OCI-LY3 (cell line): ENCODE measurements around the gene FADD.
"Not testable (repeated sequence)": the region's sequence is repeated elsewhere in the genome, so short reads cannot be mapped to it uniquely, and the experiment has no call there.

ENCODE experiments used
- H2AFZ ChIP-seq: fragments of 200-600, 300-600 bp; shearing (Covaris generic); 2 replicates; pipeline ENCODE4 v1.6.0; 2014; ENCODE audit warnings: antibody characterized with exemption, low read depth, low read length
- H3K27ac ChIP-seq: fragments of 200-600, 300-600 bp; sonication (generic); 2 replicates; pipeline ENCODE4 v1.5.1; 2014; ENCODE audit warnings: mild to moderate bottlenecking, low read length, moderate library complexity, mixed read lengths
- H3K27me3 ChIP-seq: fragments of 200-600, 300-600 bp; sonication (generic); 2 replicates; pipeline ENCODE4 v1.6.1; 2014; ENCODE audit warnings: low read depth, low read length, mixed read lengths
- H3K36me3 ChIP-seq: fragments of 200-600, 300-600 bp; sonication (generic); replicated peaks from 2 replicates; pipeline ENCODE3; 2014; ENCODE audit warnings: low read depth, low read length, mixed read lengths
- H3K4me1 ChIP-seq: fragments of 300-600, 200-600 bp; sonication (generic); 2 replicates; pipeline ENCODE4 v1.6.1; 2014; ENCODE audit warnings: low read length, mixed read lengths
- H3K4me2 ChIP-seq: fragments of 200-600, 300-600 bp; sonication (generic); 2 replicates; pipeline ENCODE4 v1.6.1; 2014; ENCODE audit warnings: low read length, mixed read lengths
- H3K4me3 ChIP-seq: fragments of 300-600, 200-600 bp; sonication (generic); 2 replicates; pipeline ENCODE4 v1.5.1; 2014; ENCODE audit warnings: antibody characterized with exemption, mild to moderate bottlenecking, low read length, moderate library complexity
- H3K79me2 ChIP-seq: fragments of 300-600, 200-600 bp; shearing (Covaris generic); 2 replicates; pipeline ENCODE4 v1.6.1; 2014; ENCODE audit warnings: mild to moderate bottlenecking, low read length, mixed read lengths
- H3K9ac ChIP-seq: fragments of 300-600, 200-600 bp; shearing (Covaris generic); 2 replicates; pipeline ENCODE4 v1.6.0; 2014; ENCODE audit warnings: mild to moderate bottlenecking, low read length, moderate library complexity
- H3K9me3 ChIP-seq: fragments of 200-600, 300-600 bp; shearing (Covaris generic); 2 replicates; pipeline ENCODE4 v1.6.1; 2014; ENCODE audit warnings: low read length, mixed read lengths; ENCODE audit not compliant: insufficient read depth
- H4K20me1 ChIP-seq: fragments of 200-600, 300-600 bp; sonication (generic); 2 replicates; pipeline ENCODE4 v1.6.1; 2016; ENCODE audit warnings: low read length, mixed read lengths; ENCODE audit not compliant: insufficient read depth
- EZH2phosphoT487 ChIP-seq: fragments of 200-600 bp; shearing (Covaris generic); IDR thresholded peaks from 2 replicates; pipeline ENCODE4 v1.6.1; 2018; ENCODE audit warnings: antibody characterized with exemption, mixed run types, low read depth
- TF ChIP-seq, protein P1 (sequence below): fragments of 200-600, 300-600 bp; sonication (generic); IDR thresholded peaks from 2 replicates; pipeline ENCODE4 v1.5.1; 2014; ENCODE audit warnings: antibody characterized with exemption, low read length, low read depth

Gene FADD

DNA sequence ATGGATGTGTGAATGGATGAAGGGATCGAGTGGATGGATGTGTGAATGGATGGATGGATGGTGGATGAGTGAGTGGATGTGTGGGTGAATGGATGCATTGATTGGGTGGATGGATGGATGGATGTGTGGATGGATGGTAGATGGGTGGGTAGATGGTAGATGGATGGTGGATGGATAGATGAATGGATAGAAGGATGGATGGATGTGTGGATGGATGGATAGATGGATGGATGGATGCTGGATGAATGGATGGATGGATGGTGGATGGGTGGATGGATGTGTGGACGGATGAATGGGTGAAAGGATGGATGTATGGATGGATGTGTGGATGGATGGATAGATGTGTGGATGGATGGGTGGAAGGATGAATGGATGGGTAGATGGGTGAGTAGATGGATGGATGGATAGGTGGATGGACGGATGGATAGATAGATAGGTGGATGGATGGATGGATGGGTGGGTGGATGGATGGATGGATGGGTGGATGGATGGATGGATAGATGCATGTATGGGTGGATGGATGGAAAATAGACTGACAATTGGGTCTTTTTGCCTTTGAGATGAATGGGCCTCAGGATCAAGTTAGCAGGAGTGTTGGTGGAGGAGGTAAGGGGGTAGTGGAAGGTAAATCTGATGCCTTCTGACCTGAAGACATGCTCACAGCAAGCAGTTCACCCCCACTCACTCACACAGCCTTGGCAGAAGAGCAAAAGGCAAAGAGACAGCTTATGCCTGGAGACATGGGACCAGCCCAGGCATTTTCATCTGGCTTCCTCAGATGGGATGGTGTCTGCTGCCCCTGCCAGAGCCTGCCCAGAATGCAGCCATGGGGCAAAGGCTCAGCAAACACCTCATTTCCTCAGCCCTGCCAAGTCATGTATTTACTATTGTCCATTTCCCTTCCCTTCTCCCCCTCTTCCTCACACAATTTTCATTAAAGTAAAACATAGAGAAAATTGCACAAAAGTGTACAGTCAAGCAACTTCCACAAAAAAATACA is 8.0 kb upstream of the FADD start:
- H4K20me1 ChIP-seq: no peaks in the 10 kb centered on the region
- H3K4me1 ChIP-seq: no peaks in the 10 kb centered on the region
- H3K36me3 ChIP-seq: no peaks in the 10 kb centered on the region
- no peak overlapping the region for H3K27ac ChIP-seq
- no peak for TF ChIP-seq EZH2phosphoT487
- no peaks in the 10 kb centered on the region for H3K79me2 ChIP-seq
- no peak overlapping the region for H3K4me2 ChIP-seq
- H3K27me3 ChIP-seq: peaks cover 6% of the 10 kb centered on the region
- no peak overlapping the region for H3K9ac ChIP-seq
- no peaks in the 10 kb centered on the region for H3K9me3 ChIP-seq
- H2AFZ ChIP-seq: no peak overlapping the region
- H3K4me3 ChIP-seq: no peak overlapping the region

DNA sequence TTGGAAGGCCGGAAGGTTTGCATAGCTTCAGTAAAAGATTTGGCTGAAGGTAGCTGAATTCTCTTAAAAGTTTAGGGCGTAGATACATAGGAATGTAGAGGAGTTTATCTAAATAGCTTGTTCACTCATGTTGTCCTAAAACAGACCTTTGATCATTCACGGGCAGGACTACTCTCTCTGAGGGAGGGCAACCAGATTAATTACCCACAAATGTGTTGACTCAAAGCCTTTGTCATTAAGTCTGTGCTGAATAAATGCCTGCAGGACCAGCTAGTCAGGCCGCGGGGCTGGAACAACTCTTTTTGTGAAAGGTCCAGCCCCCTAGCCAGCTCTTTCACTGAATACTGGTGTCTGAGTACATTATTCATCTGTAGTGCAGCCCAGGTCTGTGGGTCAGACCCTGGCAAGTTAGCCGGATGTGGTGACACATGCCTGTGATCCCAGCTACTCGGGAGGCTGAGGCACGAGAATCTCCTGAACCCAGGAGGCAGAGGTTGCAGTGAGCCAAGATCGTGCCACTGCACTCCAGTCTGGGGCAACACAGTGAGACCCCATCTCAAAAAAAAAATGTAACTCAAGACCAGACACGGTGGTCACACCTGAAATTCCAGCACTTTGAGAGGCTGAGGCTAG is 2.8 kb upstream of the FADD start:
- Histone ChIP-seq H2AFZ (no peak overlapping the region), H3K27me3 (peaks cover 7% of the 10 kb centered on the region), H4K20me1 (peaks cover 14% of the 10 kb centered on the region), H3K9ac (no peak overlapping the region), H3K4me3 (no peak overlapping the region), H3K4me2 (no peak overlapping the region), H3K9me3 (no peaks in the 10 kb centered on the region), H3K4me1 (peaks cover 12% of the 10 kb centered on the region), H3K27ac (no peak overlapping the region), H3K36me3 (peaks cover 12% of the 10 kb centered on the region), H3K79me2 (peaks cover 22% of the 10 kb centered on the region)
- TF ChIP-seq EZH2phosphoT487: no peak
- TF ChIP-seq, protein P1, sequence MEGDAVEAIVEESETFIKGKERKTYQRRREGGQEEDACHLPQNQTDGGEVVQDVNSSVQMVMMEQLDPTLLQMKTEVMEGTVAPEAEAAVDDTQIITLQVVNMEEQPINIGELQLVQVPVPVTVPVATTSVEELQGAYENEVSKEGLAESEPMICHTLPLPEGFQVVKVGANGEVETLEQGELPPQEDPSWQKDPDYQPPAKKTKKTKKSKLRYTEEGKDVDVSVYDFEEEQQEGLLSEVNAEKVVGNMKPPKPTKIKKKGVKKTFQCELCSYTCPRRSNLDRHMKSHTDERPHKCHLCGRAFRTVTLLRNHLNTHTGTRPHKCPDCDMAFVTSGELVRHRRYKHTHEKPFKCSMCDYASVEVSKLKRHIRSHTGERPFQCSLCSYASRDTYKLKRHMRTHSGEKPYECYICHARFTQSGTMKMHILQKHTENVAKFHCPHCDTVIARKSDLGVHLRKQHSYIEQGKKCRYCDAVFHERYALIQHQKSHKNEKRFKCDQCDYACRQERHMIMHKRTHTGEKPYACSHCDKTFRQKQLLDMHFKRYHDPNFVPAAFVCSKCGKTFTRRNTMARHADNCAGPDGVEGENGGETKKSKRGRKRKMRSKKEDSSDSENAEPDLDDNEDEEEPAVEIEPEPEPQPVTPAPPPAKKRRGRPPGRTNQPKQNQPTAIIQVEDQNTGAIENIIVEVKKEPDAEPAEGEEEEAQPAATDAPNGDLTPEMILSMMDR: no peak

DNA sequence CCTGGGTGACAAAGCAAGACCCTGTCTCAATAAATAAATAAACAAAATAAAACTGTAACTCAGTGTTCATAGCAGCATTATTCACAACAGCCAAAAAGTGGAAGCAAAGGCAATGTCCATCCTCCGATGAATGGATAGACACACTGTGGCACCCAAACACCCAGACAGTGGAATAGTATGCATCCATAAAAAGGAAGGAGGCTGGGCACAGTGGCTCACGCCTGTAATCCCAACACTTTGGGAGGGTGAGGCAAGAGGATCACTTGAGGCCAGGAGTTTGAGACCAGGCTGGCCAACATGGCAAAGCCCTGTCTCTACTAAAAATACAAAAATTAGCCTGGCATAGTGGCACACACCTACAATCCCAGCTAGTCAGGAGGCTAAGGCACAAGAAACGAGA is 2.0 kb upstream of the FADD start:
- peaks cover 19% of the 10 kb centered on the region for H3K36me3 ChIP-seq
- not testable (repeated sequence) for H3K4me3 ChIP-seq, H3K9ac ChIP-seq, H3K4me2 ChIP-seq, H3K27ac ChIP-seq, H3K27me3 ChIP-seq, H3K9me3 ChIP-seq, H2AFZ ChIP-seq
- peaks cover 12% of the 10 kb centered on the region for H3K4me1 ChIP-seq
- H4K20me1 ChIP-seq: peaks cover 19% of the 10 kb centered on the region
- H3K79me2 ChIP-seq: peaks cover 30% of the 10 kb centered on the region

GRCh38 chr11:70201882-70202861 is 924 bp upstream of the FADD start:
- peak overlapping the region; percentile 81 for H2AFZ ChIP-seq
- no peak overlapping the region for H3K27ac ChIP-seq
- H3K27me3 ChIP-seq: peaks cover 4% of the 10 kb centered on the region; the same call in 1 of the 2 replicates
- peak overlapping the region; percentile 85 for H3K4me2 ChIP-seq
- peak overlapping the region; percentile 67 for H3K9ac ChIP-seq
- H3K36me3 ChIP-seq: peaks cover 30% of the 10 kb centered on the region
- peaks cover 41% of the 10 kb centered on the region for H3K79me2 ChIP-seq
- peak overlapping the region; percentile 93 for H3K4me3 ChIP-seq
- no peak for TF ChIP-seq EZH2phosphoT487
- TF ChIP-seq, protein P1: no peak
- no peaks in the 10 kb centered on the region for H3K9me3 ChIP-seq
- peaks cover 29% of the 10 kb centered on the region for H4K20me1 ChIP-seq
- H3K4me1 ChIP-seq: peaks cover 12% of the 10 kb centered on the region
